ENCODE measurements around the gene ARID4A. TPM values are rescaled to one million over a fixed set of nuclear protein-coding genes. Genes with fewer than 3 reads are reported as not detected.
"Not testable (repeated sequence)": the region's sequence is repeated elsewhere in the genome, so short reads cannot be mapped to it uniquely, and the experiment has no call there.

The ARID4A gene, protein sequence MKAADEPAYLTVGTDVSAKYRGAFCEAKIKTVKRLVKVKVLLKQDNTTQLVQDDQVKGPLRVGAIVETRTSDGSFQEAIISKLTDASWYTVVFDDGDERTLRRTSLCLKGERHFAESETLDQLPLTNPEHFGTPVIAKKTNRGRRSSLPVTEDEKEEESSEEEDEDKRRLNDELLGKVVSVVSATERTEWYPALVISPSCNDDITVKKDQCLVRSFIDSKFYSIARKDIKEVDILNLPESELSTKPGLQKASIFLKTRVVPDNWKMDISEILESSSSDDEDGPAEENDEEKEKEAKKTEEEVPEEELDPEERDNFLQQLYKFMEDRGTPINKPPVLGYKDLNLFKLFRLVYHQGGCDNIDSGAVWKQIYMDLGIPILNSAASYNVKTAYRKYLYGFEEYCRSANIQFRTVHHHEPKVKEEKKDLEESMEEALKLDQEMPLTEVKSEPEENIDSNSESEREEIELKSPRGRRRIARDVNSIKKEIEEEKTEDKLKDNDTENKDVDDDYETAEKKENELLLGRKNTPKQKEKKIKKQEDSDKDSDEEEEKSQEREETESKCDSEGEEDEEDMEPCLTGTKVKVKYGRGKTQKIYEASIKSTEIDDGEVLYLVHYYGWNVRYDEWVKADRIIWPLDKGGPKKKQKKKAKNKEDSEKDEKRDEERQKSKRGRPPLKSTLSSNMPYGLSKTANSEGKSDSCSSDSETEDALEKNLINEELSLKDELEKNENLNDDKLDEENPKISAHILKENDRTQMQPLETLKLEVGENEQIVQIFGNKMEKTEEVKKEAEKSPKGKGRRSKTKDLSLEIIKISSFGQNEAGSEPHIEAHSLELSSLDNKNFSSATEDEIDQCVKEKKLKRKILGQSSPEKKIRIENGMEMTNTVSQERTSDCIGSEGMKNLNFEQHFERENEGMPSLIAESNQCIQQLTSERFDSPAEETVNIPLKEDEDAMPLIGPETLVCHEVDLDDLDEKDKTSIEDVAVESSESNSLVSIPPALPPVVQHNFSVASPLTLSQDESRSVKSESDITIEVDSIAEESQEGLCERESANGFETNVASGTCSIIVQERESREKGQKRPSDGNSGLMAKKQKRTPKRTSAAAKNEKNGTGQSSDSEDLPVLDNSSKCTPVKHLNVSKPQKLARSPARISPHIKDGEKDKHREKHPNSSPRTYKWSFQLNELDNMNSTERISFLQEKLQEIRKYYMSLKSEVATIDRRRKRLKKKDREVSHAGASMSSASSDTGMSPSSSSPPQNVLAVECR
- 7.6 and 9.3 TPM in 2 replicates for total RNA-seq (2014; rRNA removed; shearing (Covaris generic))

DNA sequence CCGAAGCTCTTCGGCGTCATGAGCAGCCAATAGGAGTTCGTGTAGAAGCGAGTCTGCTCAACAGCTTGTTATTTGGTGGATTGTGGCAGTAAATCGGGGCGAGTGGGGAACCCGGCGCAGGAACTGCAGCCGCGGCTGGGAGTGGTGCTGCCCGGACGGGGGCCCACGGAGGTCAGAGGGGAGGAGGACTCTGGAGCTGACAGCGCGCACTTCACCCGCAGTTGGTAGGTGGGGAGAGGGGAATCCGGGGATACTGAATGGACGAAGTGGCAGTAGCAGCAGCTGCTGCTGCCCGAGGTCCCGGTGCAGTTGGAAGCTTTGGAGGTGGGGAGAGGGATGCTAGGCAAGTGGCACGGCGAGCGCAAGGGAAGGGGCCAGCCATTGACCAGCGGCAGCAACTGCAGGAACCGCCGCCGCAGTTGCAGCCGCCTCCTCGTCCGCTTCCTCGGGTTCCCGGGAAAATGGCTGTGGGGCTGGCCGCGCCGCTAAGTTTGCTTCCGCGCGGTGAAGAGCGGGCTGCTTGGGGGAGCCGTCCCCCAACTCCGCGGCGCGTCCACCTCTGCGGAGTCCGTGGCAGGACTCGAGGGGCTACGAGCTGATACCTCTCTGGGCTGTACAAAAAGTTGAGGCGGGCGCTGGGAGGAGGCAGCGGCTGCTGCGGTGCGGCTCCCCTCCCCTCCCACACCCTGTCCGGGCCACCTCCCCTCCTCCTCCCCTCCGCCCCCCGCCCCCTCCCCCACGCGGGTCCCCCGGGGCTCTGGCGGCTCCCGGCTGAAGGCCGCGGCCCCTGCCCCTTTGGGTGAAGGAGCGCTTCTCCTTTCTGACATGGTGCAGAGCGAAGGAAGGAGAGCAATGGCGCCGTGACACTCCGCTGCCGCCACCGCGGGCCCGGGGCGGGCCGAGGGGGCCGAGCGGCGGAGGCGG lies at the start of gene ARID4A:
Gene ARID4A, plus strand, starts transcription at position 79 of the 924 bp plus-strand sequence. CDS start 1,300 bp downstream, outside the sequence.
- peaks cover 46% of the 10 kb centered on the region for H3K36me3 ChIP-seq
- H3K4me1 ChIP-seq (replicated peaks) = peaks cover 7% of the 10 kb centered on the region; the same call in 1 of the 2 replicates
- H3K4me3 ChIP-seq = peak within 1 kb of the TSS; percentile 71
- DNase-seq (ENCODE audit: low read depth in 1 of 2, low spot score in 2 of 2) = no peak
- H3K27ac ChIP-seq = peak within 1 kb of the TSS; percentile 98
- no peaks in the 10 kb centered on the region for H3K9me3 ChIP-seq (replicated peaks)
- H3K27me3 ChIP-seq (replicated peaks) = no peaks in the 10 kb centered on the region

DNA sequence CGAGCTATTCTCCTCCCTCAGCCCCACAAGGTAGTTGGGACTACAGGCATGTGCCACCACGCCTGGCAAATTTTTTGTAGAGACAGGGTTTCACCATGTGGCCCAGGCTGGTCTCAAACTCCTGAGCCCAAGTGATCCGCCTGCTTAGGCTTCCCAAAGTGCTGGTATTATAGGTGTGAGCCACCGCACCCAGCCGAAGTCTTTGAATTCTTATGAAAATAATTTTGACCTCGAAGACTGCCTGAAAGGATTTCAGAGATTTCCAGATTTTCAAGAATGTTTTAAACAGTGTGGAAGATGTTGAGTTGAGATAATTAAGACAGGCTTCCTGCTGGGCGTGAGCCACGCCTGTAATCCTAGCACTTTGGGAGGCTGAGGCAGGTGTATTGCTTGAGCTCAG lies 48.7 kb upstream of the ARID4A start:
- no peak overlapping the region for H3K4me3 ChIP-seq
- no peaks in the 10 kb centered on the region for H3K27me3 ChIP-seq (replicated peaks)
- H3K36me3 ChIP-seq = peaks cover 76% of the 10 kb centered on the region
- H3K4me1 ChIP-seq (replicated peaks) = peaks cover 5% of the 10 kb centered on the region; the same call in 1 of the 2 replicates
- H3K27ac ChIP-seq = no peak overlapping the region
- no peak for DNase-seq (ENCODE audit: low read depth in 1 of 2, low spot score in 2 of 2)
- no peaks in the 10 kb centered on the region for H3K9me3 ChIP-seq (replicated peaks)

DNA sequence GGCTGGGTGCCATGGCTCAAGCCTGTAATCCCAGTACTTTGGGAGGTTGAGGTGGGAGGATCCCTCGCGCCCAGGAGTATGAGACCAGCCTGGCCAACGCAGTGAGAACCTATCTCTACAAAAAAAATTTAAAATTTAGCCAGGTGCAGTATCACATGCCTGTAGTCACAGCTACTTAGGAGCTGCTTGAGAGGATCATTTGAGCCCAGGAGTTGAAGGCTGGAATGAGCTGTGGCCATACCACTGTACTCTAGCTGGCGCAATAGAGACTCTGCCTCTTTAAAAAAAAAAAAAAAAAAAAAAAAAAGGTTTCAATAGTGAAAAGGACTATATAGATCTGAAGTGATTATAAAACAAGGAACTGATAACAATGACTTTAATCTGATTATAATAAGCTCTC lies 40.2 kb upstream of the ARID4A start:
- Histone ChIP-seq H3K27ac (no peak overlapping the region), H3K4me1 (replicated peaks) (no peaks in the 10 kb centered on the region), H3K36me3 (peaks cover 82% of the 10 kb centered on the region), H3K27me3 (replicated peaks) (no peaks in the 10 kb centered on the region), H3K9me3 (replicated peaks) (no peaks in the 10 kb centered on the region), H3K4me3 (no peak overlapping the region)
- DNase-seq (ENCODE audit: low read depth in 1 of 2, low spot score in 2 of 2) = no peak

GRCh38 chr14:58262005-58262404 lies 36.4 kb upstream of the ARID4A start:
- H3K9me3 ChIP-seq (replicated peaks); H3K4me1 ChIP-seq (replicated peaks); H3K4me3 ChIP-seq; H3K27me3 ChIP-seq (replicated peaks); H3K27ac ChIP-seq; DNase-seq (ENCODE audit: low read depth in 1 of 2, low spot score in 2 of 2): not testable (repeated sequence)
- peaks cover 94% of the 10 kb centered on the region for H3K36me3 ChIP-seq

DNA sequence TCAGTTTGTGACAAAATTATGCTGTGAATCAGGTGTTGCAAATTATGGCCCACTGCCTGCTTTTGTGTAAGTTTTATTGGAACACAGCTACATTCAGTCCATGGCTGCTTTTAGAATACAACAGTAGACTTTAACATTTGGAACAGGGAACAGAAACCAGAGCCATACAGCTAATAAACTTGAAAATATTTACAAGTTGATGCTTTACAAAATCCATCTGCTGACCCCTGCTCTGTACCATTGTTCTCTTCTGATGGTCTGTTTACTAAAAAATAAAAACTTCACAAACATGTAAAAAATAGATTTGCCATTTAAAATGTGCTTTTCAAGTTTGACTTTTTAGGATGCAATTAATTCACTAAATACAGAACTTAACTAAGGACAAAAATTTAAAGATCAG lies 33.0 kb upstream of the ARID4A start:
- H3K27me3 ChIP-seq (replicated peaks) = no peaks in the 10 kb centered on the region
- no peaks in the 10 kb centered on the region for H3K4me1 ChIP-seq (replicated peaks)
- H3K36me3 ChIP-seq = peaks cover 94% of the 10 kb centered on the region
- H3K27ac ChIP-seq = no peak overlapping the region
- no peaks in the 10 kb centered on the region for H3K9me3 ChIP-seq (replicated peaks)
- DNase-seq (ENCODE audit: low read depth in 1 of 2, low spot score in 2 of 2) = no peak
- no peak overlapping the region for H3K4me3 ChIP-seq

GRCh38 chr14:58270628-58271027 lies 27.7 kb upstream of the ARID4A start:
- Histone ChIP-seq H3K27ac (no peak overlapping the region), H3K9me3 (replicated peaks) (no peaks in the 10 kb centered on the region), H3K4me3 (no peak overlapping the region), H3K27me3 (replicated peaks) (no peaks in the 10 kb centered on the region), H3K4me1 (replicated peaks) (no peaks in the 10 kb centered on the region), H3K36me3 (peaks cover 88% of the 10 kb centered on the region)
- no peak for DNase-seq (ENCODE audit: low read depth in 1 of 2, low spot score in 2 of 2)

DNA sequence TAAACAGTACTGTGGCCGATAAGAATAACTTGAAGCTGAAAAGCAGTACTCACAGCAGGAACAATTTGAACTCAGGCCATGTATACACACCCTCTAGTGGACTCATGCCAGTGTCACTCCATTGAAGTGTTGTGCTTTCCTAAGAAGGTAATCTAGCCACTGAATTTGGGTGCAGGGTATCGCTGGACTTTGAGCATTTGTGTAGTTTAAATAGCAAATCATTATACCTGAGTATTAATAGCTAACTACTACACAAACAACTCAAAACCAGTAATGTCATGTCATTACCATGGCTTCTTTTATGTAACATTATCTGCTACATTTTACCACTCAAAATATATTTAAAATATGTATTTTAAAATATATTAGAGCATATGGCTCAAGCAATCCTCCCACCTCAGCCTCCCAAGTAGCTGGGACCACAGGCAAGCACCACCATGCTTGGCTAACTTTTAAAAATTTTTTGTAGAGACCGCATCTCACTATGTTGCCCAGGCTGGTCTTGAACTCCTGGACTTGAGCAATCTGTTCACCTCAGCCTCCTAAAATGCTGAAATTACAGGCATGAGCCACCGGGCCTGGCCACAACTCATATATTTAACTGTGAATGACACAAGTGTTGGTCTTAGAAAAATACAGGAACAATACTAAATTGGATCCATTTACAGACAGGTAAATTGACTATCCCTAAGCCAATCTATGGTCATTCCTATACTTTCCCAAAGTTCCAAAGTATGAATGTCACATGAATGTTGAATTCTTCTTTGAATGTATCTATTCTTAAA lies 25.6 kb upstream of the ARID4A start:
- H3K4me3 ChIP-seq = no peak overlapping the region
- peak overlapping the region; percentile 19; the same call in 1 of the 2 replicates for H3K27ac ChIP-seq
- H3K9me3 ChIP-seq (replicated peaks) = no peaks in the 10 kb centered on the region
- H3K4me1 ChIP-seq (replicated peaks) = no peaks in the 10 kb centered on the region
- DNase-seq (ENCODE audit: low read depth in 1 of 2, low spot score in 2 of 2) = no peak
- no peaks in the 10 kb centered on the region for H3K27me3 ChIP-seq (replicated peaks)
- peaks cover 83% of the 10 kb centered on the region for H3K36me3 ChIP-seq

DNA sequence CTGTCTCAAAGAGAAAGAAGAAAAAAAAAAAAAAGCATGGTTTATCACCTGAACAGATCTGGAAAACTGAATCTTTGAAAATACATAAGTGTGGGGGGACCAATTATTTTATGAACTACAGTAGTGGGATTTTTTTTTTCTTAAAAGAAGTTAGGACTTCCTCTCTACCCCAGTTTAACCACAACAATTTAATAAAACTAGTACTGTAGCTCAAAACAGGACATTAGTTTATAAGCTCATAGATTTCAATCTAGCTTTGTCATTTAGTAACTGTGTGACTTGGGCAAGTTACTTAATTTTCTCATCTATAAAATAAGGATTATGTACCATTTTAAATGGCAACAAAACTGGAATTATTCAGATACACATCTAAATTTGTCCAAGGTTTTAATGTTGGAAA lies 23.5 kb upstream of the ARID4A start:
- no peaks in the 10 kb centered on the region for H3K27me3 ChIP-seq (replicated peaks)
- peaks cover 81% of the 10 kb centered on the region for H3K36me3 ChIP-seq
- no peak overlapping the region for H3K27ac ChIP-seq
- H3K9me3 ChIP-seq (replicated peaks) = no peaks in the 10 kb centered on the region
- H3K4me3 ChIP-seq = no peak overlapping the region
- DNase-seq (ENCODE audit: low read depth in 1 of 2, low spot score in 2 of 2) = no peak
- H3K4me1 ChIP-seq (replicated peaks) = no peaks in the 10 kb centered on the region

GRCh38 chr14:58275527-58276190 lies 22.7 kb upstream of the ARID4A start:
- no peaks in the 10 kb centered on the region for H3K27me3 ChIP-seq (replicated peaks)
- no peak overlapping the region for H3K4me3 ChIP-seq
- H3K4me1 ChIP-seq (replicated peaks) = no peaks in the 10 kb centered on the region; the same call in 1 of the 2 replicates
- H3K9me3 ChIP-seq (replicated peaks) = no peaks in the 10 kb centered on the region
- H3K36me3 ChIP-seq = peaks cover 79% of the 10 kb centered on the region
- H3K27ac ChIP-seq = no peak overlapping the region
- no peak for DNase-seq (ENCODE audit: low read depth in 1 of 2, low spot score in 2 of 2)

DNA sequence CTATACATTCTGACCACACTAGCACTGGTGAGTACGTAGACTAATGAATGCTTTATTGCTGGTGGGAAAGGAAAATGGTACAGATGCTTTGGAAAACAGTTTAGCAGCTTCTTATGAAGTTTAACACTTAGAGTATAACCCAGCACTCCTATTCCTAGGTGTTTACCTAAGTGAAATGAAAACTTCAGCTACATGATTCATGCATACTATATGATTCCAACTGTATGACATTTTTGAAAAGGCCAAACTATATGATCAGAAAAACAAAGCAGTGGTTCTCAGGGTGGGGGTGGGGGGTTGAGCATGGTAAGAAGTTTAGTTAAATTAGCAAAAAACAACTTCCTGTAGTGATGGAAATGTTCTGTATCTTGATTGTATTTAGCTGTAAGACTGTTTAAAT lies 22.1 kb upstream of the ARID4A start:
- Histone ChIP-seq H3K4me3 (no peak overlapping the region), H3K4me1 (replicated peaks) (peaks cover 4% of the 10 kb centered on the region; the same call in 1 of the 2 replicates), H3K27ac (no peak overlapping the region), H3K9me3 (replicated peaks) (no peaks in the 10 kb centered on the region), H3K36me3 (peaks cover 79% of the 10 kb centered on the region), H3K27me3 (replicated peaks) (no peaks in the 10 kb centered on the region)
- DNase-seq (ENCODE audit: low read depth in 1 of 2, low spot score in 2 of 2) = no peak

- H3K4me1 ChIP-seq (replicated peaks) = peaks cover 14% of the 10 kb centered on the region
- no peak overlapping the region for H3K27ac ChIP-seq
- no peaks in the 10 kb centered on the region for H3K27me3 ChIP-seq (replicated peaks)
- H3K4me3 ChIP-seq = no peak overlapping the region
- H3K9me3 ChIP-seq (replicated peaks) = no peaks in the 10 kb centered on the region
- DNase-seq (ENCODE audit: low read depth in 1 of 2, low spot score in 2 of 2) = no peak
- peaks cover 67% of the 10 kb centered on the region for H3K36me3 ChIP-seq
These were observed 20.2 kb upstream of the ARID4A start for GRCh38 chr14:58278177-58278576.

All from SJSA1 (cell line).